IMR-90 (cell line): ENCODE measurements around the gene RGS12. TPM values are rescaled to one million over a fixed set of nuclear protein-coding genes. Genes with fewer than 3 reads are reported as not detected.

Experiments
- ATAC-seq: fragments of 200-7000 bp; cut with Tn5 transposase; 2 replicates; pipeline ENCODE4 v1.9.1; 2020; ENCODE audit warnings: low read depth, mild to moderate bottlenecking, moderate library complexity
- BruUV-seq: library from RNA; stranded (reverse); fragments of 400-500 nt; replicated peaks from 2 replicates; lab custom pipeline; 2021; lab: Mats Ljungman, UMichigan
- CTCF ChIA-PET: fragments of 300-600 bp; formaldehyde crosslinking; extraction: SDS; loops from one replicate; lab custom pipeline; 2021; ENCODE audit warnings: antibody characterized with exemption; lab: Yijun Ruan, JAX
- POLR2A ChIA-PET: fragments of 300-600 bp; sonication (Branson Sonifier 250); formaldehyde crosslinking; loops from one replicate; lab custom pipeline; 2022; ENCODE audit warnings: antibody characterized with exemption; ENCODE audit not compliant: unreplicated experiment; lab: Charles Lee
- DNase-seq: peaks from one replicate; pipeline ENCODE4 v3.0.0; 2013
- H2AFZ ChIP-seq: replicated peaks from 2 replicates; pipeline ENCODE3; 2013; ENCODE audit warnings: low read length, mild to moderate bottlenecking; ENCODE audit not compliant: poor library complexity
- H2AK5ac ChIP-seq: 2 replicates; pipeline ENCODE4 v1.6.1; 2013; ENCODE audit warnings: low read depth, low read length, inconsistent platforms
- H2AK9ac ChIP-seq: replicated peaks from 2 replicates; pipeline ENCODE3; 2013; ENCODE audit warnings: mild to moderate bottlenecking, low read depth, low read length, moderate library complexity; ENCODE audit not compliant: poor library complexity
- H2BK120ac ChIP-seq: 2 replicates; pipeline ENCODE4 v1.6.1; 2013; ENCODE audit warnings: low read depth, low read length, inconsistent platforms
- H2BK15ac ChIP-seq: 3 replicates; pipeline ENCODE4 v1.6.1; 2013; ENCODE audit warnings: low read depth, low read length, inconsistent platforms
- H2BK20ac ChIP-seq: 2 replicates; pipeline ENCODE4 v1.6.1; 2013; ENCODE audit warnings: low read depth, mild to moderate bottlenecking, inconsistent platforms, low read length, moderate library complexity
- H2BK5ac ChIP-seq: 2 replicates; pipeline ENCODE4 v1.6.1; 2013; ENCODE audit warnings: mild to moderate bottlenecking, low read depth, low read length, inconsistent platforms; ENCODE audit not compliant: poor library complexity, severe bottlenecking
- H3K14ac ChIP-seq: replicated peaks from 2 replicates; pipeline ENCODE4 v1.6.1; 2013; ENCODE audit warnings: low read depth, low read length, inconsistent platforms
- H3K18ac ChIP-seq: 2 replicates; pipeline ENCODE4 v1.6.1; 2013; ENCODE audit warnings: low read depth, low read length, control low read depth
- H3K23ac ChIP-seq: 2 replicates; pipeline ENCODE4 v1.6.1; 2013; ENCODE audit warnings: low read depth, low read length, inconsistent platforms
- H3K27ac ChIP-seq: 2 replicates; pipeline ENCODE4 v1.5.1; 2013; ENCODE audit warnings: mild to moderate bottlenecking, control low read depth, low read length; ENCODE audit not compliant: insufficient read depth
- H3K27me3 ChIP-seq: 2 replicates; pipeline ENCODE4 v1.6.1; 2013; ENCODE audit warnings: low read length; ENCODE audit not compliant: control insufficient read depth, insufficient read depth
- H3K36me3 ChIP-seq: 2 replicates; pipeline ENCODE4 v1.6.1; 2013; ENCODE audit warnings: low read length, mixed read lengths; ENCODE audit not compliant: control insufficient read depth, insufficient read depth
- H3K4ac ChIP-seq: 2 replicates; pipeline ENCODE4 v1.6.1; 2013; ENCODE audit warnings: low read depth, low read length, inconsistent platforms
- H3K4me1 ChIP-seq: 2 replicates; pipeline ENCODE4 v1.6.1; 2013; ENCODE audit warnings: low read length, mixed read lengths; ENCODE audit not compliant: control insufficient read depth, insufficient read depth
- H3K4me2 ChIP-seq: 2 replicates; pipeline ENCODE4 v1.6.1; 2013; ENCODE audit warnings: low read depth, mild to moderate bottlenecking, control low read depth, low read length, moderate library complexity
- H3K4me3 ChIP-seq: 2 replicates; pipeline ENCODE4 v1.5.1; 2013; ENCODE audit warnings: low read depth, mild to moderate bottlenecking, control low read depth, low read length, moderate library complexity; ENCODE audit not compliant: insufficient read depth
- H3K56ac ChIP-seq: 2 replicates; pipeline ENCODE4 v1.6.1; 2013; ENCODE audit warnings: low read length, inconsistent platforms; ENCODE audit not compliant: insufficient read depth; ENCODE audit errors: extremely low read depth
- H3K79me1 ChIP-seq, 2 experiments: 2 replicates each; pipeline ENCODE4 v1.6.1; 2013; ENCODE audit warnings: low read length in 2 of 2, inconsistent platforms in 1 of 2, low read depth in 1 of 2
- H3K9ac ChIP-seq: 2 replicates; pipeline ENCODE4 v1.6.1; 2013; ENCODE audit warnings: low read depth, low read length, control low read depth
- H3K9me1 ChIP-seq: 2 replicates; pipeline ENCODE4 v1.6.1; 2013; ENCODE audit warnings: low read length, inconsistent platforms; ENCODE audit not compliant: insufficient read depth
- H3K9me3 ChIP-seq: 2 replicates; pipeline ENCODE4 v1.6.1; 2013; ENCODE audit warnings: low read length; ENCODE audit not compliant: control insufficient read depth, insufficient read depth
- H4K20me1 ChIP-seq: 2 replicates; pipeline ENCODE4 v1.6.1; 2013; ENCODE audit warnings: low read length, inconsistent platforms; ENCODE audit not compliant: insufficient read depth
- H4K5ac ChIP-seq: 2 replicates; pipeline ENCODE4 v1.6.1; 2013; ENCODE audit warnings: mild to moderate bottlenecking, low read depth, low read length, control low read depth
- H4K8ac ChIP-seq, 2 experiments: 2 replicates each; pipeline ENCODE4 v1.6.1; 2013; ENCODE audit warnings: low read depth in 2 of 2, low read length in 2 of 2, control low read depth in 1 of 2, inconsistent platforms in 1 of 2
- H4K91ac ChIP-seq: 2 replicates; pipeline ENCODE4 v1.6.1; 2013; ENCODE audit warnings: low read depth, low read length, inconsistent platforms; ENCODE audit not compliant: insufficient read depth
- BHLHE40 ChIP-seq: fragments of 150-350 bp; IDR thresholded peaks from 2 replicates; pipeline ENCODE4 v1.6.1; 2016; ENCODE audit warnings: mild to moderate bottlenecking, low read depth, low read length
- CEBPB ChIP-seq: IDR thresholded peaks from 2 replicates; pipeline ENCODE4 v1.6.1; 2012; ENCODE audit warnings: low read depth, low read length, improper control_type of control experiment
- CHD1 ChIP-seq: IDR thresholded peaks from 2 replicates; pipeline ENCODE4 v1.6.1; 2012; ENCODE audit warnings: low read depth, low read length, improper control_type of control experiment
- CTCF ChIP-seq: conservative IDR thresholded peaks from 2 replicates; pipeline ENCODE4 v1.5.1; 2012; ENCODE audit warnings: mild to moderate bottlenecking, low read depth, low read length, improper control_type of control experiment
- ELK1 ChIP-seq: fragments of 150-350 bp; IDR thresholded peaks from 2 replicates; pipeline ENCODE4 v1.6.1; 2016; ENCODE audit warnings: low read depth, mild to moderate bottlenecking, low read length, moderate library complexity, borderline replicate concordance
- FOS ChIP-seq: fragments of 150-350 bp; IDR thresholded peaks from 2 replicates; pipeline ENCODE4 v1.6.1; 2016; ENCODE audit warnings: low read depth, low read length
- MAFK ChIP-seq: IDR thresholded peaks from 2 replicates; pipeline ENCODE4 v1.6.1; 2012; ENCODE audit warnings: low read depth, low read length, improper control_type of control experiment
- MAZ ChIP-seq: IDR thresholded peaks from 2 replicates; pipeline ENCODE4 v1.6.1; 2012; ENCODE audit warnings: low read depth, mild to moderate bottlenecking, low read length, improper control_type of control experiment, moderate library complexity, borderline replicate concordance
- MXI1 ChIP-seq: IDR thresholded peaks from 2 replicates; pipeline ENCODE4 v1.6.1; 2012; ENCODE audit warnings: low read depth, mild to moderate bottlenecking, low read length, moderate library complexity, borderline replicate concordance
- NFE2L2 ChIP-seq: fragments of 150-350 bp; IDR thresholded peaks from 2 replicates; pipeline ENCODE4 v1.6.1; 2016; ENCODE audit warnings: low read depth, mild to moderate bottlenecking, low read length
- POLR2A ChIP-seq: IDR thresholded peaks from 2 replicates; pipeline ENCODE4 v1.6.1; 2012; ENCODE audit warnings: mild to moderate bottlenecking, low read depth, low read length
- RAD21 ChIP-seq: IDR thresholded peaks from 2 replicates; pipeline ENCODE4 v1.6.1; 2012; ENCODE audit warnings: low read length, improper control_type of control experiment
- RCOR1 ChIP-seq: IDR thresholded peaks from 2 replicates; pipeline ENCODE4 v1.6.1; 2012; ENCODE audit warnings: mild to moderate bottlenecking, low read length, improper control_type of control experiment; ENCODE audit not compliant: insufficient replicate concordance
- RFX5 ChIP-seq: IDR thresholded peaks from 2 replicates; pipeline ENCODE4 v1.8.0; 2012; ENCODE audit warnings: low read depth, mild to moderate bottlenecking, low read length, moderate library complexity
- SMC3 ChIP-seq: fragments of 150-350 bp; IDR thresholded peaks from 2 replicates; pipeline ENCODE4 v1.6.1; 2016; ENCODE audit warnings: low read depth, mild to moderate bottlenecking, antibody characterized with exemption, low read length, moderate library complexity
- USF2 ChIP-seq: fragments of 150-350 bp; IDR thresholded peaks from 2 replicates; pipeline ENCODE4 v1.6.1; 2017; ENCODE audit warnings: mild to moderate bottlenecking, antibody characterized with exemption, low read length, low read depth
- WGBS, 2 experiments: methylation state at CpG; one replicate each; pipeline versions ENCODE4 v1.1.5 to v1.1.7; 2013; ENCODE audit warnings: missing lambda C conversion rate in 2 of 2; ENCODE audit not compliant: insufficient read length in 1 of 2; ENCODE audit errors: extremely low coverage in 2 of 2; 5-methylcytosine and 5-hydroxymethylcytosine counted together
- dilution Hi-C: fragments of 300-500 bp; cut with HindIII; formaldehyde crosslinking; loops from one replicate; pipeline ENCODE4 v1.14.3; 2018; ENCODE audit warnings: low sequenced_read_pairs; ENCODE audit not compliant: unreplicated experiment
- in situ Hi-C: fragments of 300-500 bp; cut with MboI; formaldehyde crosslinking; loops from 3 replicates; pipeline ENCODE4 v1.14.3; 2019; ENCODE audit warnings: low sequenced_read_pairs, inconsistent platforms, mixed read lengths
- intact Hi-C: fragments of 100-400 bp; cut with micrococcal nuclease; formaldehyde crosslinking; loops from 2 replicates; pipeline ENCODE4 v1.10.0; 2022
- polyA plus RNA-seq, 3 experiments: library from polyadenylated mRNA; depleted of rRNA; stranded (reverse); fragments of >200 nt; gene quantifications; 2 replicates each; pipeline ENCODE4 v1.2.3, GENCODE V29; 2012; ENCODE audit warnings: low replicate concordance in 1 of 3
- total RNA-seq: library from RNA; depleted of rRNA; stranded (reverse); fragments of >200 nt; gene quantifications from 2 replicates; pipeline ENCODE4 v1.2.3, GENCODE V29; 2012

Gene RGS12
- total and polyA plus RNA-seq, 2 of the 4 experiments (the other 2 are of a cell fraction): 11.8 to 12.0 TPM

GRCh38 chr4:3320361-3321023 lies 27.7 kb downstream of the RGS12 start:
- TF ChIP-seq MAFK (no peak), SMC3 (no peak), ELK1 (no peak), RAD21 (no peak), CEBPB (no peak), FOS (no peak), NFE2L2 (no peak), USF2 (no peak), RFX5 (no peak), MXI1 (no peak), MAZ (no peak), BHLHE40 (no peak), CHD1 (no peak), CTCF (no peak), POLR2A (no peak), RCOR1 (no peak)
- Histone ChIP-seq H2AK5ac (no peak overlapping the region), H3K36me3 (peaks cover 32% of the 10 kb centered on the region), H2AK9ac (peak overlapping the region; percentile 40), H2BK15ac (no peak overlapping the region), H3K4me2 (no peak overlapping the region), H3K27me3 (no peaks in the 10 kb centered on the region), H4K91ac (no peak overlapping the region), H3K9me1 (peaks cover 27% of the 10 kb centered on the region), H4K20me1 (peaks cover 23% of the 10 kb centered on the region), H3K27ac (no peak overlapping the region), H2BK5ac (no peak overlapping the region), H3K79me1 (peaks cover 44 to 86% of the 10 kb centered on the region in 2 experiments), H4K5ac (no peak overlapping the region), H3K9me3 (no peaks in the 10 kb centered on the region), H3K4ac (no peak overlapping the region), H2BK120ac (no peak overlapping the region), H3K4me3 (no peak overlapping the region), H3K9ac (no peak overlapping the region), H3K23ac (no peak overlapping the region), H2AFZ (no peak overlapping the region), H3K56ac (no peak overlapping the region), H3K18ac (no peak overlapping the region), H4K8ac (no peak overlapping the region), H3K14ac (no peak overlapping the region), H2BK20ac (no peak overlapping the region), H3K4me1 (peaks cover 3% of the 10 kb centered on the region; the same call in 1 of the 2 replicates)
- DNase-seq (no peak), ATAC-seq (no peak)
- no TSS peak for BruUV-seq
- intact Hi-C loops: no loop called here
- in situ Hi-C loops: no loop called here
- ChIA-PET CTCF (no interaction called here), POLR2A (no interaction called here)
- dilution Hi-C loops: no loop called here
- WGBS, 2 experiments: 88% methylated on average over 13 of the region's 21 CpGs; no CpG with 5 or more reads in 1 of the 2 experiments
